SU-DHL-6 (cell line): Measurements from ENCODE around the gene REEP3.

Experiments used
- H2AFZ ChIP-seq: fragments of 200-600 bp; sonication (generic); 2 replicates; pipeline ENCODE4 v1.6.1; 2014; ENCODE audit warnings: low read depth, mild to moderate bottlenecking, moderate library complexity, mixed read lengths, antibody characterized with exemption, low read length; ENCODE audit not compliant: severe bottlenecking
- H3F3A ChIP-seq: fragments of 200-600 bp; shearing (Covaris generic); 2 replicates; pipeline ENCODE4 v1.6.0; 2016; ENCODE audit warnings: antibody characterized with exemption, mild to moderate bottlenecking; ENCODE audit not compliant: insufficient read depth
- H3K27ac ChIP-seq: fragments of 200-600 bp; sonication (generic); 2 replicates; pipeline ENCODE4 v1.5.1; 2016; ENCODE audit warnings: low read depth, mild to moderate bottlenecking, low read length, moderate library complexity, mixed read lengths
- H3K27me3 ChIP-seq: fragments of 200-600 bp; sonication (generic), shearing (Covaris generic); 2 replicates; pipeline ENCODE4 v1.6.0; 2014; ENCODE audit warnings: mild to moderate bottlenecking, low read length
- H3K36me3 ChIP-seq: fragments of 200-600 bp; sonication (generic); 2 replicates; pipeline ENCODE4 v1.6.1; 2014; ENCODE audit warnings: mild to moderate bottlenecking, low read length, mixed read lengths
- H3K4me2 ChIP-seq: fragments of 300-600, 200-600 bp; shearing (Covaris generic), sonication (generic); 2 replicates; pipeline ENCODE4 v1.6.0; 2014; ENCODE audit warnings: low read length, low read depth, mild to moderate bottlenecking; ENCODE audit not compliant: poor library complexity, severe bottlenecking
- H3K4me3 ChIP-seq: fragments of 200-600 bp; sonication (generic); 2 replicates; pipeline ENCODE4 v1.5.1; 2014; ENCODE audit warnings: antibody characterized with exemption, low read length, mild to moderate bottlenecking, mixed read lengths; ENCODE audit not compliant: insufficient read depth, poor library complexity, severe bottlenecking
- H3K79me2 ChIP-seq: fragments of 200-600 bp; sonication (generic); 2 replicates; pipeline ENCODE4 v1.6.1; 2014; ENCODE audit warnings: mild to moderate bottlenecking, low read length, moderate library complexity; ENCODE audit not compliant: insufficient read depth
- H3K9ac ChIP-seq: fragments of 200-600 bp; sonication (generic); 2 replicates; pipeline ENCODE4 v1.7.0; 2014; ENCODE audit warnings: mild to moderate bottlenecking, low read length
- H3K9me2 ChIP-seq: fragments of 200-600 bp; sonication (generic); replicated peaks from 2 replicates; pipeline ENCODE4 v1.6.1; 2014; ENCODE audit warnings: low read length; ENCODE audit not compliant: insufficient read depth
- H3K9me3 ChIP-seq: fragments of 200-600 bp; sonication (generic); 2 replicates; pipeline ENCODE4 v1.6.1; 2014; ENCODE audit warnings: low read length, mixed read lengths; ENCODE audit not compliant: insufficient read depth
- H4K20me1 ChIP-seq: fragments of 200-600 bp; sonication (generic); 2 replicates; pipeline ENCODE4 v1.6.1; 2014; ENCODE audit warnings: low read depth, mild to moderate bottlenecking, antibody characterized with exemption, low read length, moderate library complexity, mixed read lengths
- EZH2phosphoT487 ChIP-seq: fragments of 200-600 bp; sonication (generic), shearing (Covaris generic); conservative IDR thresholded peaks from 2 replicates; pipeline ENCODE4 v1.6.1; 2018; ENCODE audit warnings: mild to moderate bottlenecking, antibody characterized with exemption, low read length, moderate library complexity, mixed read lengths
- TF ChIP-seq, protein P1 (sequence below): fragments of 200-600 bp; sonication (generic); IDR thresholded peaks from one replicate; pipeline ENCODE4 v1.5.1; 2017; ENCODE audit warnings: antibody characterized with exemption, mild to moderate bottlenecking, low read length, moderate library complexity; ENCODE audit not compliant: insufficient read depth, poor library complexity, severe bottlenecking

REEP3 gene

DNA sequence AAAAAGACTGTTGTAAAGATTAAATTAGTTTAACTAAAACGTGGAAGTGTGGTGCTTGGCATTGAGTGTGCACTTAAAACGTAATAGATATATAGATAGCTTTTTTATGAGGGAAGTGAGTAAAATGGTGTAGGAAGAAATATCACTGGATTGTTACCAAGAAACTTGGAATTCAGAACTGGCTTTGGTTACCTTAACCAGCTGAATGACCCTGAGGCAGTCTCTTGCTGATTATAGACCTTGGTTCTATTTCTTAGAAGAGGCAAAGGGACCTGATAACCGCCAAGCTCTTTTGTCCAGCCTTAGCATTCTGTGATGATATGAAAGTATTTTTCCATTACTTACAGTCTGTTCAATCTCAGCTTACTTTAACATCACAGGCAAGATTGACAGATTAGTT lies 3.8 kb downstream of the REEP3 start:
- TF ChIP-seq, protein P1, sequence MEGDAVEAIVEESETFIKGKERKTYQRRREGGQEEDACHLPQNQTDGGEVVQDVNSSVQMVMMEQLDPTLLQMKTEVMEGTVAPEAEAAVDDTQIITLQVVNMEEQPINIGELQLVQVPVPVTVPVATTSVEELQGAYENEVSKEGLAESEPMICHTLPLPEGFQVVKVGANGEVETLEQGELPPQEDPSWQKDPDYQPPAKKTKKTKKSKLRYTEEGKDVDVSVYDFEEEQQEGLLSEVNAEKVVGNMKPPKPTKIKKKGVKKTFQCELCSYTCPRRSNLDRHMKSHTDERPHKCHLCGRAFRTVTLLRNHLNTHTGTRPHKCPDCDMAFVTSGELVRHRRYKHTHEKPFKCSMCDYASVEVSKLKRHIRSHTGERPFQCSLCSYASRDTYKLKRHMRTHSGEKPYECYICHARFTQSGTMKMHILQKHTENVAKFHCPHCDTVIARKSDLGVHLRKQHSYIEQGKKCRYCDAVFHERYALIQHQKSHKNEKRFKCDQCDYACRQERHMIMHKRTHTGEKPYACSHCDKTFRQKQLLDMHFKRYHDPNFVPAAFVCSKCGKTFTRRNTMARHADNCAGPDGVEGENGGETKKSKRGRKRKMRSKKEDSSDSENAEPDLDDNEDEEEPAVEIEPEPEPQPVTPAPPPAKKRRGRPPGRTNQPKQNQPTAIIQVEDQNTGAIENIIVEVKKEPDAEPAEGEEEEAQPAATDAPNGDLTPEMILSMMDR = no peak
- TF ChIP-seq EZH2phosphoT487 = no peak
- Histone ChIP-seq H4K20me1 (peaks cover 4% of the 10 kb centered on the region; the same call in 1 of the 2 replicates), H3K4me3 (no peak overlapping the region), H3K27ac (no peak overlapping the region), H3K79me2 (peaks cover 18% of the 10 kb centered on the region), H3K9me2 (no peaks in the 10 kb centered on the region), H3K27me3 (no peaks in the 10 kb centered on the region), H3K36me3 (no peaks in the 10 kb centered on the region), H2AFZ (no peak overlapping the region), H3K9ac (no peak overlapping the region), H3K9me3 (no peaks in the 10 kb centered on the region), H3F3A (peaks cover 15% of the 10 kb centered on the region; the same call in 1 of the 2 replicates), H3K4me2 (no peak overlapping the region)

GRCh38 chr10:63527401-63527800 lies 6.2 kb downstream of the REEP3 start:
- Histone ChIP-seq H3K36me3 (no peaks in the 10 kb centered on the region), H4K20me1 (peaks cover 4% of the 10 kb centered on the region), H3F3A (peaks cover 6% of the 10 kb centered on the region; the same call in 1 of the 2 replicates), H3K9me3 (no peaks in the 10 kb centered on the region), H3K27ac (no peak overlapping the region), H3K9ac (no peak overlapping the region), H3K4me3 (no peak overlapping the region), H3K27me3 (no peaks in the 10 kb centered on the region), H3K9me2 (no peaks in the 10 kb centered on the region), H3K4me2 (no peak overlapping the region), H3K79me2 (peaks cover 18% of the 10 kb centered on the region; the same call in 1 of the 2 replicates), H2AFZ (no peak overlapping the region)
- TF ChIP-seq, protein P1 = no peak
- TF ChIP-seq EZH2phosphoT487 = no peak

DNA sequence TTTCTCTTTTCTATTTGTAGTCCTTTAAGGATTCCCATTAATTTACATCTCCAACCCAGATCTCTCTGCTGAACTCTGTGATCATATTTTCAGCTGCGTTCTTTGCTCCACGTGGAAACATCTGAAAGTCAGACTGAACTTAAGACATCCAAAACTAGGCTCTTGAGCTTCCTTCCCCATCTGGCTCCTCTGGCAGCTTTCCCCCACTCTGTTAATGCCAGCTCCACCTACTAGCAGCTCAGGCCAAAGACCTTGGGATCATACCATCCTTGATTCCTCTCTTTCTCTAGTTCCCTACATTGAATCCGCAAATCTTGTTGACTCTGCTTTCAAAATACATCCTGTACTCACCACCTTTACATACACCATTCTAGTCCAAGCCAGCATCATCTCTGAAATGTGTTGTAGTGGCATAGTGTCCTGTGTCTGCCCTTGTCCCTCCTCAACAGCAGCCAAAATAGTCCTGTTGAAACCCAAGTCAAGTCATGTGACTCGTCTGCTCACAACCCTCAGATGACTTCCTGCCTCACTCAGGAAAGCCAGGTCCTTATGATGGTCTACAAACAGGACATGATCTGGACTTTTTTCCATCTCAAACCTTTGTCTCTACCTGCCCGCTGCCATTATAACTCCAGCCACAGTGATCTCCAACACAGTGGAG lies 7.0 kb downstream of the REEP3 start:
- Histone ChIP-seq H3K27ac (no peak overlapping the region), H3K36me3 (no peaks in the 10 kb centered on the region), H3K4me2 (no peak overlapping the region), H4K20me1 (peaks cover under 1% of the 10 kb centered on the region; the same call in 1 of the 2 replicates), H3K9me3 (no peaks in the 10 kb centered on the region), H3K9ac (no peak overlapping the region), H3K9me2 (no peaks in the 10 kb centered on the region), H3K4me3 (no peak overlapping the region), H3K79me2 (peaks cover 12% of the 10 kb centered on the region; the same call in 1 of the 2 replicates), H2AFZ (no peak overlapping the region), H3F3A (no peaks in the 10 kb centered on the region), H3K27me3 (no peaks in the 10 kb centered on the region)
- no peak for TF ChIP-seq EZH2phosphoT487
- TF ChIP-seq, protein P1 = no peak
